ENCODE results near the gene PCDH9. TPM values are rescaled to one million over a fixed set of nuclear protein-coding genes. Genes with fewer than 3 reads are reported as not detected.
"Not testable (repeated sequence)": the region's sequence is repeated elsewhere in the genome, so short reads cannot be mapped to it uniquely, and the experiment has no call there.

PCDH9 gene
- total RNA-seq, 1 donor from 2014 or later, result 4.2 TPM

GRCh38 chr13:66323745-66324347, 906.3 kb downstream of the PCDH9 start:
- no peak for DNase-seq (ENCODE audit: low spot score)

GRCh38 chr13:66322936-66323335, 907.2 kb downstream of the PCDH9 start:
- DNase-seq (ENCODE audit: low spot score), result no peak

- DNase-seq (ENCODE audit: low spot score), result no peak
Observed at GRCh38 chr13:66322193-66322740, 907.9 kb downstream of the PCDH9 start.

DNA sequence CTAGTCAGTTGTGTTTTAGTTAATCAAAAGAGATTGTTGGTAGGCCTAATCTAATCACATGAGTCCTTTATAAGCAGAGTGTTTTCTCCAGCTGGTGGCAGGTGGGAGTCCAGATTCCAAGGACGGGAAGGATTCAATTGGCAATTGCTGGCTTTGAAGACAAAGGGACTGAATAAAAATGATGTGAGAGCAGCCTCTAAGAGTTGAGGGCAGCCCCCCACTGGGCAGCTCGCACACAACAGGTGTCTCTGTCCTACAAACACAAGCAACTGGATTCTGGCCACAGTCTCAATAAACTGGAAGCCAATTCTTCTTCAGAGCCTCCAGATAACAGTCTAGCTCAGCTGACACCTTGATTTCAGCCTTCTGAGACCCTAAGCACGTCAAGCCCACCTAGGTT, 915.2 kb downstream of the PCDH9 start:
- DNase-seq (ENCODE audit: low spot score), result no peak

DNA sequence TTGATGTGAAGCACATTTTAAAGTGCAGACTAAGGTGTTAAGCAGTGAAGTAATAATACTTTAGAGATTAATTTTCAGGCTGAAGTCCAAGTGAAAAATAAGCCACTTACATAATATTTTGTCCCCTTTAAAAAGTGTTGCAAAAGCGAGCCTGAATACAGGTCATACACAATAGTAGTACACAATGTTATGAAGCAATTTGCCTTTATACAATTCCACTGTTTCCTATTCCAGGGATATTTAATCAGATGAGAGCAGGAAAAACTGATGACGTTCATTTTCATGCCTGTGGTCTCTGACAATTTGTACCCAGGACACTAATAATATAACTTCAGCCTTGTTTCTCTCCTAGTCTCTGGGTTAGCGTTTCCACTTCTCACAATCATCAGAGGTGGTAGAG, 916.7 kb downstream of the PCDH9 start:
- no peak for DNase-seq (ENCODE audit: low spot score)

- DNase-seq (ENCODE audit: low spot score), result no peak
Observed at GRCh38 chr13:66312312-66313087, 917.6 kb downstream of the PCDH9 start.

DNA sequence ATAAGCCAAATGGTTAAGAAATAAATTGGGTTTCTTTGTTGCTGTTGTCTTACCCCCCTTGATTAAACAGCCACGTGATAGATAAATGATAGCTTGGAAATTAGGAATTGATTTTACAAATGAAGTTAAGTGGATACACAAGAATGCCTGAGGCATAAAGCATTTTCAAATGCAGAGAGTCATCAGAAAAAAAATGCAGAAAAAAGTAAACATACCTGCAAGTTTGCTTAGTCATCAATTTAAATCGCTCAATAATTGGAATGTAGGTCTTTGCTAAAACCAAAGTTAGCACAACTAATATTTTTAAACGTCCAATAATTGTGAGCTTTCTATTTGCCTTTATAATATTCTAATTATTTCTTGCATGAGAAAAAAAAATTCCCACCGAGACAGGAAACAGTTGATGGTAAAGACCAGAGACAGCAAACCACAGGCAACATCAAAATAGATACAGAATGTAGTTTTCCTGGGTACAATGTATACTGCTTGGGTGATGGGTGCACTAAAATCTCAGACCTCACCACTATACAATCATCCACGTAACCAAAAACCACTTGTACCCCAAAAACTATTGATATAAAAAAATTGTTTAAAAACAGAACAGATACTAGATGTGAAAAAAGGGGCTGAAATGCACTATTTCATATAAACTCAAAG, 924.0 kb downstream of the PCDH9 start:
- no peak for DNase-seq (ENCODE audit: low spot score)

GRCh38 chr13:66301482-66301881, 928.7 kb downstream of the PCDH9 start:
- no peak for DNase-seq (ENCODE audit: low spot score)

DNA sequence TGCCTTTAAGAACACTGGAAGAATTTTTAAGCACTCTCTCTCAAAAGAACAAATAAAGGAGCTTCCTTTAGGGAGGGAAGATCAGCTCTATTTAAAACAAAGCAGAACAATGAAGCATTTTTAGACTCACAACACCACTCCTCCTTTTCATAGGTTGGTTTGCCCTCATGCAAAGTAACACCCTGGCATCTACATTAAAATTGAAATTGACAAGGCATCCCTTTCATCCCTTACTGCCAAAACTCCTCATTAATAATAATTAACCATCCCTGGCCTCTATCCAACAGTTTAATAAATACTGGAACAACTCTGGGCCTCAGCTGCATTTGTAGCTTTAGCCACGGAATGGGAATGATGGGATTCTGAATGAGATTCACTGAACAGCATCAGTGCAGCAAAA, 929.1 kb downstream of the PCDH9 start:
- no peak for DNase-seq (ENCODE audit: low spot score)

- no peak for DNase-seq (ENCODE audit: low spot score)
Observed at GRCh38 chr13:66296875-66297274, 933.3 kb downstream of the PCDH9 start.

GRCh38 chr13:66296328-66296727, 933.8 kb downstream of the PCDH9 start:
- no peak for DNase-seq (ENCODE audit: low spot score)

DNA sequence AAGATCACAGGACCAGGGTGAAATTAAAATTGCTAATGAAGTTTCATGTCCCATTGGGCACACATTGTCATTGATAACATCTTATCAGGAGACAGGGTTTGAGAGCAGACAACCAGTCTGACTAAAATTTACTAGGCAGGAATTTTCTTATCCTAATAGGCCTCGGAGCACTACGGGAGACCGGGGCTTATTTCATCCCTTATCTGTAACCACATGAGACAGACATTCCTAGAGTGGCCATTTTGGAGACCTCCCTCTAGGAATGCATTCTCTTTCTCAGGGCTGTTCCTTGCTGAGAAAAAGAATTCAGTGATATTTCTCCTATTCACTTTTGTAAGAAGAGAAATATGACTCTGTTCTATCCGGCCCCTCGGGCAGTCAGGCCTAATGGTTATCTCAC, 943.3 kb downstream of the PCDH9 start:
- not testable (repeated sequence) for DNase-seq (ENCODE audit: low spot score)

GRCh38 chr13:66275416-66275815, 954.7 kb downstream of the PCDH9 start:
- DNase-seq (ENCODE audit: low spot score), result no peak

DNA sequence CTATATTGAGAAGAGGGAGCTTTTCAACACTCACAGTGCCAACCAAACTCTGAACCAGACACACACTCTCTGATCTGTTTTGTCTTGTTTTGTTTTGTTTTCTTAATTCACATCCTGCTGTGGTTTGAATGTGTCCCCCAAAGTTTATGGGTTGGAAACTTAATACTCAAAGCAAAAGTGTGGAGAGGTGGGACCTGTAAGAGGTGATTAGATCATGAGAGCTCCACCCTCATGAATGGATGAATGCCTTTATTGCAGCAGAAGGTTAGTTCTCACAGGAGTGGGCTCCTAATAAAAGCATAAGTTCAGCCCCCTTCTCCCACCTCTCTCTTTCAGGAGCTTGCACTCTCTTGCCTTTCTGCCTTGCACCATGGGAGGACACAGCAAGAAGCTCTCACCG, 957.1 kb downstream of the PCDH9 start:
- no peak for DNase-seq (ENCODE audit: low spot score)

- DNase-seq (ENCODE audit: low spot score), result no peak
Observed at GRCh38 chr13:66266761-66267160, 963.4 kb downstream of the PCDH9 start.

- DNase-seq (ENCODE audit: low spot score), result no peak
Observed at GRCh38 chr13:66266348-66266747, 963.8 kb downstream of the PCDH9 start.

GRCh38 chr13:66265371-66265770, 964.8 kb downstream of the PCDH9 start:
- no peak for DNase-seq (ENCODE audit: low spot score)

- no peak for DNase-seq (ENCODE audit: low spot score)
Observed at GRCh38 chr13:66264971-66265370, 965.2 kb downstream of the PCDH9 start.

GRCh38 chr13:66262330-66262729, 967.8 kb downstream of the PCDH9 start:
- no peak for DNase-seq (ENCODE audit: low spot score)

GRCh38 chr13:66259426-66259825, 970.7 kb downstream of the PCDH9 start:
- not testable (repeated sequence) for DNase-seq (ENCODE audit: low spot score)
